ENCODE measurements around the gene MAP3K10.

MAP3K10 gene

DNA sequence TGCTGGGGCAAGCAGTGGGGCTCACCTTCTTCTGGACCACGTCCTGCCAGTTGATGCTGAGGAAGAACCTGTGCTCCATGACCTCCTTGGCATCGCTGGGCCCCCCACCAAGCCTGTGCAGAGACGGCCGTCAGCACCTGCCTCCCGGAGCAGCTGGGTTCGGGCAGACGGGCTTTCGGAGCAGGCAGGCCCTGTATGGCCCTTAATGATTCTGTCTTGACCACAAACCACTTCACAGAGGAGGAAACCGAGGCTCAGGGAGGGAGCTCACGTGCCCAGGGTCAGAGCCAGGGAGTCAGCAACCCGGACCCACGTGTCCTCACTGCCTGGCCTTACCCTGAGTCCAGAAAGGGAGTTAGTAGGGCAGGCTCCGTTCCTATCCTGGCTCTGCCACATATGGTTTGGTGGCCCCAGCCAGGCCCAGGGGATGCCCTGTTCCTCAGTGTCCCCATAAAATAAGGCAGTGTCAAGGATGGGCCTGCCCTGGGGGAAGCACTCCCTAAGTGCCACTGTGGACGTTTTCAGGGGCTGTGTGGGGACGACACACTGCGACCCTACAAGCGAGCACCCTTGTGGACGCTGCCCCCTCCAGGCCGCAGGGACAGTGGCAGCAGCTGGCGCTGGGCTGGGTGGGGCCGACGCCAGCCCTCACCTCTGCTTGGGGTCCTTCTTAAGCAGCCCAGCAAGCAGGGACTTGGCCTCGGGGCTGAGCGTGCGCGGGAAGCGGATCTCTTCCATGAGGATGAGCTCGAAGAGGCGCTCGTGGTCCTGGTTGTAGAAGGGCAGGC is 44.2 kb downstream of the MAP3K10 start:
- DNase-seq, result no peak

DNA sequence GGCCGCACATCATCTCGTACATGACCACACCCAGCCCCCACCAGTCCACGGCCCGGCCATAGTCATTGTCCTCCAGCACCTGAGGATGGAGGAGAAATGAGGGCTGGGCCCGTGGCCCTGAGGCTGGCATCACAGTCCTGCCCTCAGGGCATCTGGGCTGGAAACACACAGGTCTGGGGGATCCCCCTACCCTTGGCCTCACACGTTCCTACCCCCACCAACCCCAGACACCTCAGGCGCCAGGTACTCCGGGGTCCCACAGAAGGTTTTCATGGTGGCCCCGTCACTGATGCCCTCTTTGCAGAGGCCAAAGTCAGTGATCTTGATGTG is 44.8 kb downstream of the MAP3K10 start:
- DNase-seq, result no peak

DNA sequence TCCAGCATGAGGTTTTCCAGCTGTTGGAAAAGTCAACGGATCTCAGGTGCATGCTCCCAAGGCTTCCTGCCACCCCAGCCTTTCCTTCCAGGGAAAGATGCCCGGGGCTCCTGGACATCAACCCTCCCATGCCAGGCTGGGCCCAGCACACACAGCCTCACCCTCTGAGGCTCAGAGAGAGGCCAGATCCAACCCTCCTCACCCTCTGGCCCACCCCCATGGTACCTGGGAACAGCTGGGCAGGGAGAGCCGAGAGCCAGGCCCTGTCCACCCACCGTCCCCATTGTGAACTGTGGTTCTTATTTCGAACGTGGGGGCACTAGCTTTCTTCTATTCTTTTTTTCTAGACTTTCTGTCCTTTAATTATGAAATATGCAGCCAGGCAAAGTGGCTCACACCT is 45.1 kb downstream of the MAP3K10 start:
- DNase-seq, result no peak

DNA sequence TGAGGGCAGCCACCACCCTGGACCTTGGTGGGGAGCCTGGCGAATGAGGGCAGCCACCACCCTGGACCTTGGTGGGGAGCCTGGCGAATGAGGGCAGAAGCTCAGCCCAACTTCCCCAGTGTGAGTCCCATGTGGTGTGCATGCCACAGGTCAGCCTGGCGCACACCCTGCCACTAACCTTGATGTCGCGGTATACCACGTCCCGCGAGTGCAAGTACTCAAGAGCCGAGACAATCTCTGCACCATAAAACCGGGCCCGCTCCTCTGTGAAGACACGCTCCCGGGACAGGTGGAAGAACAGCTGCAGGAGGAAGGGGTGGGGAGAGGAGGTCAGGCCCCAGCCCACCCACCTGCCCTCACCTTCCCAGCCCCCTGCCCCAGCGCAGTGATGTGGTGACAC is 46.6 kb downstream of the MAP3K10 start:
- no peak for DNase-seq

DNA sequence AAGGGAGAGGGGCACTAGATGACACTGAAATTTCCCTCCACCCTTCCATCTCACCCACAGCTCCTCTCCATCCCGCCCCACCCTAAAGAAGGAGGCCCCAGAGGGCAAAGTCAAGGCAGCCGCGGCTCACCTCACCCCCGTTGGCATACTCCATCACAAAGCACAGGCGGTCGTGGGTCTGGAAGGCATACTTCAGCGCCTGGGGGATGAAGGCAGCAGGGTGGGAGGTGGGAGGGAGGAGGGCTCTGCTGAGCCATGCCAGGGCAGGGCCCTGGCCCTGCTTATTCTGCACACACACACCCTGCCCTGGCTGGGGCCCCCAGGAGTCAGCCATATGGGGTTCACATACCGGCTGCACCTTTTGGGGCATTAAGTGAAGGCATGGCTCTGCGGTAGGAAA is 47.5 kb downstream of the MAP3K10 start:
- DNase-seq, result no peak

DNA sequence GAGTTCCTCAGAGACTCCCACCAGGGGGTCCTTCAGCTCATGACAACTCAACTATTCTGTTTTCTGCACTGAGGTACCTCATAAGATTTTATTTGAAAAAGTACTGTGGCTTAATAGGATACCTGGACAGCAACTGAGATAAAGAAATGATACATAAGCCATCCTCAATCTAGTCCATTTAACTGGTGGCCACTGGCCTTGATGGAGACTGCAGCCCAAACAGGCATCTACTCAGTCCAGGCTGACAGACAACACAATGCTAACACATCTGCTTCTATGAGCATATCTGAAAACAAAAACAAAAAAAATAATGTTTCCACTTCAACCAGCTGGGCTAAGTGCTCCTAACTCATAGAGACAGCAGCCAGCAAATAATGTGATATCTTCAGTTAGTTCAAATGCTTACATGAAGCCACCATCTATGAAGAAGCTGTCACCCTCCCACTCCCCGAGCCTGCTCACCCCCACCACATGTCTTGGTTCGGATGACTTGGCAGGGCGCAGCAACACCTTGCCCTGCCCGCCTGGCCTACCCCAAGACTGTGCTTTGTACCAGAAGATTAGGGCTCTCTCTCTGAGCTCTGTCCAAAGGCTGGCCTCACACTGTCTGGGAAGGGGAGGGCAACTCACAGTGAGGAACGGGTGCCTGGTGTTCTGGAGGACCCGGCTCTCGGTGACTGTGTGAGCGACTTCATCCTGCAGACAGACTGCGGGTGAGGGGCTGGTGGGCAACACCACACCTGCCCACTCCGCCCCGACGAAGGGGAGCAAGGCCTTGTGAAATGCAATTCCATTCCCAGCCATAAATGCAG is 48.4 kb downstream of the MAP3K10 start:
- DNase-seq, result no peak

DNA sequence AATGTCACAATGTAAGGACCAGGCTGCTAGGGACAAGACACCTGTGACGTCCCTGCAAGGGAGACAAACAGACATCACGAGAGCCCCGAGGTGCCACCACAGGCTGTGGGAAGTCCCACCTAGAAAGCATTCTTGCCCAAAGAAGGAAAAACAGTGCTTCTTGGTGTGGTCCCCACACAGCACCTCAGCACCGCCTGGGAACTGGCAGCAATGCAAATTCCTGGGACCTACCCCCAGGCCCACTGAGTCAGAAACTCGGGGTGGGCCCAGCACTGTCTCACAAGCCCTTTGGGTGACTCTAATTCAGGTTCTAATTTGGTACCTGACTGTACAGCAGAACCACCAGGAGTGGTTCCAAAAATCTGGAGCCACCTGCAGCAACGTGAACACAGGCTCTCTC is 49.1 kb downstream of the MAP3K10 start:
- DNase-seq, result no peak

DNA sequence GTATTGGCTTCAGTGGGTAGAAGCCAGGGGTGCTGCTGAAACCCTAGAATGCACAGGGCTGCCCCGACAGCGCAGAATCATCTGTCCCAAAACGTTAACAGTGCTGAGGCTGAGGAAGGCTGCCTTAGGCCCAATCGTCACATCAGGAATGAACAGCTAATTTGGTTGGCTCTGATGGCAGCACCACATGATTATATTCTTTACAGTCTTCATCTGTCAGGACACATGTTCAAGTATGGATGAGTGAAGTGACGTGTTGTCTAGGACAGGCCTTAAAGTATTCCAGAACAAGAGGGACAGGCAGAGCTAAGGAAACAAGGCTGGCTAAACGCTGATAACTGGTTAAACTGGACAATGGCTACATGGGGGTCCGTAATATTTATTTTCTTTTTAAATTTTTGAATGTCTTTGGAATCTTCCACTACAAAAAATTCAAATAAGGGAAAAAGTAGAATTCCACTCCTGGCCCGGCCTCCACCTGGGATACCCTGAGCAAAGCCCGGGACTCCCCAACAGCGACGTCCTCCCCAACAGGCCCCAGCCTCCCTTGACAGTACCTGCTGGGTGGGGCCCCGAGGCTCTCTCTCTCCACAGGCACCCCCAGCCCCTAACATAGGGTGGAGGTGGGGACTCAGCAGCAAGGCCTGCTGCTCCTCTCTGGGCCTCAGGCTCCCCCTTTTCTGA is 50.0 kb downstream of the MAP3K10 start:
- DNase-seq, result no peak

DNA sequence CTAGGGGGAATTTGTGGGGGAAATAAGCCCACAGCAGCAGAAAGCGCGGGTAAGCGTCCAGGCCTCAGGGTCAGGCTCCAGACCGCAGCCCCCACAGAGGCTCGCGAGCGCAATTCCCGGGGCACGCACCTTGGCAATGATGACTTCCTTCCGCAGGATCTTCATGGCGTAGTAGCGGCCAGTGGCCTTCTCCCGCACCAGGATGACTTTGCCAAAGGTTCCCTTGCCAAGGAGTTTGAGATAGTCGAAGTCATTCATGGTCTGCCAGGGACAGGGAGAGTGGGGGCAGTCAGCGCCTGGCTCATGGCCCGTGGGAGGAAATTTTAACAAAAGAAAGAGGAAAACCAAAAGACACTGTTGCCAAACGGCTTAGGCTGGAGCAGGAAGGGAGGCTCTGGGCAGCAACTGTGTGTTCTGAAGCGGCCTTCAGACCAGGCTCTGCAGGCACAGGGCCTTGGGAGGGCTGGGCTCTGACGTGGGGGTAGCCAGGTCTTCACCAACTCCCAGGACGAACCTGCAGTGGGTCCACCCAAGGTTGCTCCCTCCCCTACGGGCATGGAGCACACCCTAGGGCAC is 50.7 kb downstream of the MAP3K10 start:
- DNase-seq, result no peak

DNA sequence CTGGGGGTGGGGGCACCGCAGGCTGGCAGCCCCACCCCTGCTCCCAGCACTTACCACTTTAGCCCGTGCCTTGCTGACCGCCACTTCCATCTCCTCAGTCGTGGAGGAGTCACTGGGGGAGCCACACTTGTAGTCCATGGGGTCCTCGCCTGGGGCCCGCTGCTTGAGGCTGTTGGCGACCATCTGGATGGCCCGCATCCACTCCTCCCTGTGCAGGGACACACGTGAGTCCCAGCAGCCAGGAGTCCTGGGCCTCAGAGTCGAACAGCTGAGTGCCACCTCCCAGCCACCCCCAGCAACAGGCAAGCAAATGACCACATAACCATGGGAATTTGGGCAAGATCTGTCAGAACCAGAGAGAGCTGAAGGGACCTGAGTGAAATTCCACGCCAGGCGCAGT is 51.3 kb downstream of the MAP3K10 start:
- no peak for DNase-seq

DNA sequence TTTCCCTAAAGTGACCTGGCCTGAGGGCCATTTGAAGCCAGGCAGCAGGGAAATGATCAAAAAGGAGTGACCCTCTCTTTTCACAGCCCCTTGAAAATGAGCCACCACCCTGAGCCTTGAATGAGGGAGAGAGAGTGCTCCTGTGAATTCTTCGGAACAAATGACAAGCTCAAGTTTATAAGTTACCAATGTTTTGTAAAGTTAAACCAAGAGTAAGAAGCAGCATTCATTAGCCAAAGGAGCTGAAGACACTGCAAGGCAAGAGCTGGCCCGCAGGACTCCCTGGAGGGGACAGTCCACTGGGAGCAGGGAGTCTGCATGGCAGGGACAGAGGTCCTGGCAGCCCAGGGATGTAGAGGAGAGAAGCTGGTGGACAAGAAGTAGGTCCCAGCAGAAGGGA is 52.0 kb downstream of the MAP3K10 start:
- no peak for DNase-seq

DNA sequence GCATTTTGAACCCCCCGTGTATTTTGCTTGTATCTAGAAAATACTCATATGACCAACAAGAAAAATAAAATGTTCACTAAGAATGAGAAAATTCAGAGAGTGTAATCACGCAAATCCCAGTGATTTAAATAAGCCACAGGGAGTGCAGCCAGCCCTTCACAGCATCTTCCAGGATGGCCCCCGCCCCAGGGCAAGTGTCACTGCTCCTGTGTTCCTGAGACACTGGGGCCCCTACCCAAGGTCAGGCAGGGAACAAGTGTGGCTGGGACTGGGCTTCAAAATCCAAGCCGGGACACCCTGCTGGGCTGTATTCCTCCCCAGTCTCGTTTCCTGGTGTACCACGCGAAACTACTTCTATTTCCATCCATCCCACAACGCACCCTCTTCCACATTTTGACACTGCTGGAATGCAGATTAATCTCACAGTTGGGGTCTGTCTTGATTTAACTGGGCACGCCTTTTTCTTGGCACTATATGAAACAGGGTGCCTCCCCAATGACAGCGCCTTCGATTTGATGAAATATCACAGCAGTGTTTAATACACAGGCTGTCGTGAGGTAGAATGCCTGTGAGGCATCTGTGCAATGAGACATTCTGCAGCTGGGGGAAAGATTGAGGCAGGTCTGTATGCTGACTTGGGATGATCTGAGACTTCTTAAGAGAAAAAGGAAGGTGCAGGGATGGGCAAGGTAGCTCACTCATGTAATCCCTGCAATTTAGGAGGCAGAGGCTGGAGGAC is 53.5 kb downstream of the MAP3K10 start:
- DNase-seq, result no peak

DNA sequence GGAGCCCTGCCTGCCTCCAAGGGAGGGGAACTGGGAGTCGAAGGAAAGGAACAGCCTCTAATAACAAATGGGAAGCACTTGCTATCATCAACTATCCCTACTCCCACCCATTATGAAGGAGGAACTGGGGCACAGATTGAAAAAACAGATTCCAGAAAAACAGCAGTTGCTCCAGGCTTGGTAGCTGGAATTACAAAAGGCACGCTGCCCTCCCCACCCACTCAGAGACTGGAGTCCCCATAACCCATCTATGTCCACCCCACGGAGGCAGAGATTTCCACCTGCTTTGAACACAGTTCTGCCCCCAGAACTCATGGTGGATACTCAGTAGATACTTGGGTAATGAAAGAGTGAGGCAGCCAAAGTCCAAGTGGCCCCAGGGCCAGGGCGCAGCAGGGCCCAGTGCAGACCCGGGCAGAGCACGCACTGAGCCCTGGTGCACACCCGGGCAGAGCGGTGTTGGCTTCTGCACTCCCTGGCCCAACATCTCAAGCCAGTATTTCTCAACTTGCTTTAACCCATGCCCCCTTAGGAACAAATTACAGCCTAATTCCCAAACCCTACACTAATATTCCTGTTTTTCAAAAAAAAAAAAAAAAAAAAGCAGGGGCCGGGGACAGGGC is 54.4 kb downstream of the MAP3K10 start:
- no peak for DNase-seq

DNA sequence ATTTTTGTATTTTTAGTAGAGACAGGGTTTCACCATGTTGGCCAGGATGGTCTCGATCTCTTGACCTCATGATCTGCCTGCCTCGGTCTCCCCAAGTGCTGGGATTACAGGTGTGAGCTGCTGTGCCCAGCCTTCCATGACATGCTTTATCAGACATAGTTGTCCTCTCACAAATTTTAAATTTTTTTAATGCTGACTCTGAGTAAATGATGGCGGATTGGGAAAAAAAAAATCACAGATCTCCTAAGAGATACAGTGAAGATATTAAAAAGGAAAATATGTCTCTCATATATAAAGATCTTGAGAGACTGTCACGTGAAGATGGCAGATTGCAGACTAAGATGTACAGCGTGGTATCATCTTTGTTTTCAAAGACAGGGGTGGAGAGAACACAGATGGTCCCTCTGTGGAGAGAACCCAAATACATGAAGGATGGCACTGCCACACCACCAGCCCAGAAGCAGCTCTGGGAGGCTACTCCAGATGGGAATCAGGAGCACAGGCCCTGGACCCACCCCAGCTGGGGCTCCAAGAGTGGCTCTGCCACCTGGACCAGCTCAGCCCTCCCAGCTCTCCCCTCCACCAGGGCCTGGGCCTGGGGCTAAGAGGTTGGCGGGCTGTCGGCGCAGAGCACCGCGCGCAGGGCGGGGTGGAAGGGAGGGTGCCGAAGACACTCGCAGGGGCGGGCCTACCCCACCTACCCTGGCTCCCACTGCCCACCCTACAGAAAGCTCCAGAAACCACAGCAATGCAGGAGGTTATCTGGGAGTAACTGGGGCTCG is 55.3 kb downstream of the MAP3K10 start:
- peak; percentile 37 for DNase-seq

DNA sequence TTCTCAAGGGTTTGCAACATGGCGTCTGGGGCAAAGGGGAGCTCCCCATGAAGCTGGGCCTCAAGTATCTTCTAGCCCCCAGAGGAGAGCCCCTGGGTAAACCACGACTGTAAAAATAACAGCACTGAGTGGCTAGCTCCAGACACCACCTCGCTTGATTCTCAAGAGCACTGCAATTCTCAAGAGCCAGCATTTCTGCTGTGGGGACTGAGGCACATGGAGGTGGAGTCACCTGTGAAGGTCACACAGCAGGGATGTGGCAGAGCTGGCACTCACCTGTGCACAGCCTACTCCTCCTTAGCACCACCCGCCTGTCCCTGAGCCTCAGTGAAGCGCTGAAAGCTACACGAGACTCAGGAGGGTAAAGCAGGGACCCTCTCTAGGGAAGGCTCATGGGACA is 56.0 kb downstream of the MAP3K10 start:
- DNase-seq, result no peak

DNA sequence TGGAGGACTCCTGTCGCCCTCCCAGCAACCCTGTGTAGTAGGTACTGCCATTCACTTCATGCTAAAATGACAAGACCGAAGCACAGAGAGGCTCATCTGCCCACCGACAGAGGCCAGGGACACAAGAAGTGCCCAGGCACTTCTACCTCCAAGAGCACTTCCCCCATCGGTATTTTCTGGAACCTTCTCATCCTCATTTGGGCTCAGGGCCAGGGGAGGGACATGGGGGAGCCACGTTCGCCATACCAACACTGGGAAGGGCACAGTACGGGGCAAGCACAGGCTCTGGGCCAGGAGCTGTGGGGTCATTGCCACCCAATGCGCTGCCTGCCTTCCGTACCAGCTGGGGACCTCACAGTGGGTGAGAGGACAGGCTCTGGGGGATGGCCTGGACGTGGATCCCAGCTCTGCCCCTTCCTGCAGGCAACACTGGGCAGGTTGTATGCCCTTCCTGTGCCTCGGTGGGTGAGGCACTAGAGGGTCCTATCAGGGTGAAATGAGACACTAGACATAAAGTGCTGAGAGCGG is 56.6 kb downstream of the MAP3K10 start:
- DNase-seq, result no peak

DNA sequence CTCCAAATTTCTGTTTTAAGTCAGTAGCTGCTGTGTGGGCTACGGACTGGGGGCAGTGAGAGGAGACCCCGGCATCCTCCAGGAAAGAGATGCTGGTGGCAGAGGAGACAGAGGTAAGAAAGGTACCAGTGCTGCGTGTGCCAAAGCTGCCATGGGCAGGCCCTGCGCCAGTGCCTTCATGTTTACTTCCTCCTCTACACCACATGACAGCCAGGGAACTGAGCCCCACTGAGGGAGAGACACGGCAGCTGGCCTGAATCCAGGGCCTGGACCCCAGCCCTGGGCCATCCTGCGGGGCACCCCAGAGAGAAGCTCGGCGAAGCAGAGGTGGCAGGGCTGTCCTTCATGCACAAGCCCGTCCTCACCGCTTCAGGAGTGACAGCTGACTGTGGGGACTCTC is 58.0 kb downstream of the MAP3K10 start:
- DNase-seq, result no peak

DNA sequence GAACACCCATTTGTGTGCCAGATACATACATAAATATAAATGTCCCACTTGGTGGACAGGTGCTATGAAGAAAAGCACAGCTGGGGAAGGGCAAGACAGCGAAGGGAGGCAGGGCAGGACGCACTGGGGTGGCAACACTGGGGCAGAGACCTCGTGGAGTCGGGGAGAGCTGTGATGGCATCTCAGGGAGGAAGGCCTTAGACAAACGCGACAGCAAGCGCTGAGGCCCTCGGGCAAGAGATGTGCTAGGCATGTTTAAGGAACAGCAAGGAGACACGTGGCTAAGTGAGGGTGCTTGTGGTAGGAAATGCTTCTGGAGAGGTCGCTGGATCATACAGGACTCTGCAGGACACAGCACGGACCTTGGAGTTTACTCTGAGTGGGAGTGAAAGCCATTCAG is 58.6 kb downstream of the MAP3K10 start:
- DNase-seq, result no peak

DNA sequence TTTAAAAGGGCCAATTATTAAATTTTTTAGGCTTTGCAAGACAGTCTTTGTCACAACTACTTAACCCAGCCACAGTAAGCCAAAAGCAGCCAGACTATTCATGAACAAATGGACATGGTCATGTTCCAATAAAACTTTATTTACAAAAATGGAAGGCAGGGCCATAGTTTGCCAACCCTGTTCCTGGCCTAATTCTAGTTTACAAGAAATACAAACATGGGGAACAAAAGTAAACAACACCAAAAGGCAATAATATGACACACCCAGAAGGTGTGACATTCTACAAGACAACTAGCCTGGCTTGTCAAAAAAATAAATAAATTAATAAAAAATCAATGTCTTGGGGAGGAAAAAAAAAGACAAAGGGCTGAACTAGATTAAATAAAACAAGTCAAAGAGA is 60.0 kb downstream of the MAP3K10 start:
- DNase-seq, result no peak

DNA sequence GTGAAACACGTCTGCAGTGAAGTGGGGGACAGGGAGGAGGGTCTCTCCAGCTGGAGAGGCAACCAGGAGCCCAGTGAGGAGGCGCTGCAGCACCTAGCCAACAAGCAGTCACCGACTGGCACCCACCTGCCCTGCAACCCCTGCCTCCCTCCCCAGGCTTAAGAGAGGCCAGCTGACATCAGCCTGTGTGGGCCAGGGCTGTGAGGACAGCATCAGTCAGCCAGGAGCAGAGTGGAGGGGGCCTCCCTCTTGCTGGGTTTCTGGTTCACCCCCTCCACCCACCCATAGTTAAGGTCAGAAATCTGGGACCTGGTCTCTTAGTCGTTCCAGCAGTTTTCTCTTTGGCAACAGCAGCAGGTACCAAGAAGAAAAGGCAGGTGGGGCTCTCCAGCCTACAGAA is 60.8 kb downstream of the MAP3K10 start:
- no peak for DNase-seq

DNA sequence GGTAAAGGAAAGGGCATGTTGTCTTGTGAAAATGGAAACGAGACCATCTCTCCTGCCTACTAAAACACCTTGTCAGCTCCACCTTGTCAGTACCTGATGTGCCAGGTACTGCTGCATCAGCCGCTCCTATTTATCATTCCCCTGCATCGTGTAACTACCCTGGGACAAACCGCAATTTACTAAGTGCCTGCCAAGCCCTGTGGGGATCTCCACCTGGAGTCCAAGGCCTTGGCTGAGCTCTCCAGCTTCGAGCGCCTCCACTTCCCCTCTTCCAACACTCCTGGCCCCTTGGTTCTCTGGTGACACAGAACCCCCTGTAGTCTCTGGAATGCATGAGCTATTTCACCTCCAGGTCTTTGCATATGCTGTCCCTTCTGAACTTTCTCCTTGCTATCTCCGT is 61.2 kb downstream of the MAP3K10 start:
- DNase-seq, result no peak

Data from NCI-H2171 (cell line).